OCI-LY1 (cell line): ENCODE results near the gene IL16.

Source experiments
- H2AFZ ChIP-seq: fragments of 200-600 bp; sonication (generic), shearing (Covaris generic); 2 replicates; pipeline ENCODE4 v1.6.0; 2014; ENCODE audit warnings: antibody characterized with exemption, mild to moderate bottlenecking, low read length
- H3F3A ChIP-seq: fragments of 200-600 bp; sonication (generic), shearing (Covaris generic); 2 replicates; pipeline ENCODE4 v1.6.0; 2014; ENCODE audit warnings: mild to moderate bottlenecking, antibody characterized with exemption, low read length, moderate library complexity; ENCODE audit not compliant: insufficient read depth
- H3K27ac ChIP-seq: fragments of 200-600 bp; sonication (generic); 2 replicates; pipeline ENCODE4 v1.5.1; 2014; ENCODE audit warnings: low read length, mixed run types, mild to moderate bottlenecking, low read depth; ENCODE audit not compliant: poor library complexity, severe bottlenecking
- H3K27me3 ChIP-seq: fragments of 200-600 bp; sonication (generic); 2 replicates; pipeline ENCODE4 v1.6.0; 2014; ENCODE audit warnings: antibody characterized with exemption, mild to moderate bottlenecking, low read length, moderate library complexity; ENCODE audit not compliant: insufficient read depth
- H3K36me3 ChIP-seq: fragments of 200-600 bp; sonication (generic); 2 replicates; pipeline ENCODE4 v1.6.1; 2014; ENCODE audit warnings: mild to moderate bottlenecking, antibody characterized with exemption, low read length, moderate library complexity, mixed read lengths; ENCODE audit not compliant: insufficient read depth
- H3K4me1 ChIP-seq: fragments of 200-600 bp; sonication (generic); 2 replicates; pipeline ENCODE4 v1.5.1; 2014; ENCODE audit warnings: mild to moderate bottlenecking, low read length, moderate library complexity; ENCODE audit not compliant: insufficient read depth, severe bottlenecking
- H3K4me2 ChIP-seq: fragments of 200-600 bp; sonication (generic), shearing (Covaris generic); 2 replicates; pipeline ENCODE4 v1.6.1; 2014; ENCODE audit warnings: low read length
- H3K4me3 ChIP-seq: fragments of 200-600 bp; sonication (generic); 2 replicates; pipeline ENCODE4 v1.5.1; 2014; ENCODE audit warnings: low read length, low read depth, mild to moderate bottlenecking, mixed read lengths; ENCODE audit not compliant: poor library complexity, severe bottlenecking
- H3K79me2 ChIP-seq: fragments of 200-600 bp; shearing (Covaris generic); 2 replicates; pipeline ENCODE4 v1.6.1; 2016; ENCODE audit warnings: mixed run types, low read length, mixed read lengths; ENCODE audit not compliant: insufficient read depth
- H3K9ac ChIP-seq: fragments of 200-600 bp; sonication (generic), shearing (Covaris generic); 2 replicates; pipeline ENCODE4 v1.6.1; 2014; ENCODE audit warnings: mild to moderate bottlenecking, low read length, mixed read lengths
- H3K9me2 ChIP-seq: fragments of 200-600 bp; sonication (generic), shearing (Covaris generic); 2 replicates; pipeline ENCODE4 v1.6.1; 2014; ENCODE audit warnings: low read depth, mild to moderate bottlenecking, low read length, mixed read lengths
- H3K9me3 ChIP-seq: fragments of 200-600 bp; shearing (Covaris generic); 2 replicates; pipeline ENCODE4 v1.6.1; 2014; ENCODE audit warnings: low read length, mixed read lengths
- H4K20me1 ChIP-seq: fragments of 200-600 bp; sonication (generic), shearing (Covaris generic); 2 replicates; pipeline ENCODE4 v1.6.0; 2016; ENCODE audit warnings: mild to moderate bottlenecking, low read length; ENCODE audit not compliant: insufficient read depth
- EZH2 ChIP-seq: fragments of 200-600 bp; sonication (generic), shearing (Covaris generic); IDR thresholded peaks from 2 replicates; pipeline ENCODE4 v1.8.0; 2017; ENCODE audit warnings: borderline replicate concordance, mixed run types, mild to moderate bottlenecking, antibody characterized with exemption, low read length, moderate library complexity, mixed read lengths
- TF ChIP-seq, protein P1 (sequence below): fragments of 200-600 bp; sonication (generic), shearing (Covaris generic); IDR thresholded peaks from 2 replicates; pipeline ENCODE4 v1.5.1; 2017; ENCODE audit warnings: mild to moderate bottlenecking, antibody characterized with exemption, low read length, moderate library complexity, mixed read lengths

Gene IL16

DNA sequence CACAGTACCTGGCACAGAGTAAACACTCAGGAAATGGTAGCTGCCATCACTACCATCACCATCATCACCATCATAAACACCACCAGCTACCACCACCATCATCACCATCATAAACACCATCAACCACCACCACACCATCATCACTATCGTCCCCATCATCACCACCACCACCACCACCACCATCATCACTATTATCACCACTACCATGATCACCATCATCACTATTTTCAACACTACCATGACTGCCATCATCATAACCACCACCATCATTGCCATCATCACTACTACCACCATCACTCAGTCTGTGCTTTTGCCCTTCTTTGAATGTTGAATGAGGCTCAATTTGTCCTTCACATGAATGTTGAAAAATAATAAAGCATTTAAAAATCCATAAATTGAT, 21.2 kb upstream of the IL16 start:
- Histone ChIP-seq H3K27me3 (no peaks in the 10 kb centered on the region), H3K9me3 (no peaks in the 10 kb centered on the region), H3K27ac (no peak overlapping the region), H2AFZ (no peak overlapping the region), H3K4me1 (no peaks in the 10 kb centered on the region), H3K9ac (no peak overlapping the region), H3K4me2 (no peak overlapping the region), H3K79me2 (no peaks in the 10 kb centered on the region), H3K9me2 (no peaks in the 10 kb centered on the region), H3K36me3 (no peaks in the 10 kb centered on the region), H4K20me1 (no peaks in the 10 kb centered on the region), H3F3A (no peaks in the 10 kb centered on the region), H3K4me3 (no peak overlapping the region)
- TF ChIP-seq, protein P1, sequence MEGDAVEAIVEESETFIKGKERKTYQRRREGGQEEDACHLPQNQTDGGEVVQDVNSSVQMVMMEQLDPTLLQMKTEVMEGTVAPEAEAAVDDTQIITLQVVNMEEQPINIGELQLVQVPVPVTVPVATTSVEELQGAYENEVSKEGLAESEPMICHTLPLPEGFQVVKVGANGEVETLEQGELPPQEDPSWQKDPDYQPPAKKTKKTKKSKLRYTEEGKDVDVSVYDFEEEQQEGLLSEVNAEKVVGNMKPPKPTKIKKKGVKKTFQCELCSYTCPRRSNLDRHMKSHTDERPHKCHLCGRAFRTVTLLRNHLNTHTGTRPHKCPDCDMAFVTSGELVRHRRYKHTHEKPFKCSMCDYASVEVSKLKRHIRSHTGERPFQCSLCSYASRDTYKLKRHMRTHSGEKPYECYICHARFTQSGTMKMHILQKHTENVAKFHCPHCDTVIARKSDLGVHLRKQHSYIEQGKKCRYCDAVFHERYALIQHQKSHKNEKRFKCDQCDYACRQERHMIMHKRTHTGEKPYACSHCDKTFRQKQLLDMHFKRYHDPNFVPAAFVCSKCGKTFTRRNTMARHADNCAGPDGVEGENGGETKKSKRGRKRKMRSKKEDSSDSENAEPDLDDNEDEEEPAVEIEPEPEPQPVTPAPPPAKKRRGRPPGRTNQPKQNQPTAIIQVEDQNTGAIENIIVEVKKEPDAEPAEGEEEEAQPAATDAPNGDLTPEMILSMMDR, result no peak
- TF ChIP-seq EZH2, result no peak

DNA sequence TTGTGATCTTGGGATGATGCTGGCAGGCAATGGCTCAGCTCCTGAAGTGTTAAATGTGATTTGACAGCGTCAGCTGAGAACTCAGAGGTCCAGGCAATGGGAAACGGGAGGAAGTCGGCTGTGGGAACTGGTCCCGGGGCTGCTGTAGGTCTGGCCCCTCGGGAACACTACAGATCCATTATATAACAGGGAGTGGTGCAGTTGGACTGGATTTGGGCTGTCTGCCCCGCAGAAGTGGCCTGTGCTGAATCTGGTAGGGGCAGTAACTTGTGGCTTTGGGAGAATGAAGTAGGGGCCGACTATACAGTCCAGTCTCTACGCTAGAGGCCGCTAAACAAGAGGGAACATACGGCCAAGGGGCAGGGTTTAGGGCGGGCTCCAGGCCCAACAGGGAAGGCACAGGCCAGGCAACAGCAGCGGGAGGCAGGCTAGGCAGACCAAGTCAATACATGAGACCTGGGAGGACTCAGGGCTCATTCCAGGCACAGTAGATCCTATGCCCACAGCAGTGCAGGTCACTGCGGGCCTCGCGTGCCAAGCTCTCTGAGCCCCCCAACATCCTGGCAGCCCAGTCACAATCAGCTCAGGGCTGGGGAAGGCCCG, 20.3 kb upstream of the IL16 start:
- TF ChIP-seq EZH2, result no peak
- TF ChIP-seq, protein P1, result no peak
- Histone ChIP-seq H3K9me2 (no peaks in the 10 kb centered on the region), H4K20me1 (no peaks in the 10 kb centered on the region), H3K4me2 (no peak overlapping the region), H2AFZ (no peak overlapping the region), H3K9ac (no peak overlapping the region), H3K9me3 (no peaks in the 10 kb centered on the region), H3K36me3 (no peaks in the 10 kb centered on the region), H3F3A (no peaks in the 10 kb centered on the region), H3K27me3 (no peaks in the 10 kb centered on the region), H3K4me1 (no peaks in the 10 kb centered on the region), H3K27ac (no peak overlapping the region), H3K79me2 (no peaks in the 10 kb centered on the region), H3K4me3 (no peak overlapping the region)

DNA sequence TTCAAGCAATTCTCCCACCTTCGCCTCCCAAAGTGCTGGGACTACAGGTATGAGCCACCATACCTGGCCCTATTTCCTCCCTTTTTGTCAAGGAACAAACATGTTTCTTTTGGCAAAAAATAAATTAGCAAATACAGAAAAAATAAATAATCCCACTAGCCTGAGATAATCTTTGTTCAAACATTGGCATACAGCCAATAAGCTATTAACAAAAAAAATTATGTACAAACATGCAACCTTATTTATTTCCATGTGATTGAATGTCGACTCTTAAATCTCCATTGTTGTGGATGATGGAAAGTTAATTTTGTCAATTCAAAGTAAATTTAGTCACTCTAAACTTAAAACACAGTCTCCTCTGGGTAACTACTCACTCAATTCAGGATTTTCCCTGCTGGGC, 18.3 kb upstream of the IL16 start:
- H3K36me3 ChIP-seq, result no peaks in the 10 kb centered on the region
- H3K27me3 ChIP-seq, result no peaks in the 10 kb centered on the region
- no peak for TF ChIP-seq EZH2
- TF ChIP-seq, protein P1, result no peak
- H3K4me1 ChIP-seq, result no peaks in the 10 kb centered on the region
- no peak overlapping the region for H2AFZ ChIP-seq
- H3F3A ChIP-seq, result no peaks in the 10 kb centered on the region
- H3K9ac ChIP-seq, result no peak overlapping the region
- no peaks in the 10 kb centered on the region for H4K20me1 ChIP-seq
- H3K4me2 ChIP-seq, result no peak overlapping the region
- no peaks in the 10 kb centered on the region for H3K9me2 ChIP-seq
- H3K4me3 ChIP-seq, result no peak overlapping the region
- H3K27ac ChIP-seq, result no peak overlapping the region
- H3K9me3 ChIP-seq, result no peaks in the 10 kb centered on the region
- no peaks in the 10 kb centered on the region for H3K79me2 ChIP-seq
